WERI-Rb-1 (cell line): ENCODE results near the gene HOXB3.

Experiments used
- DNase-seq: peaks from one replicate; pipeline ENCODE4 v3.0.0-alpha.2; 2020
- H3K27ac ChIP-seq: fragments of 250-450 bp; sonication (Bioruptor Pico); 2 replicates; pipeline ENCODE4 v1.5.1; 2020; ENCODE audit warnings: mild to moderate bottlenecking, moderate library complexity
- H3K27me3 ChIP-seq: fragments of 250-450 bp; sonication (Bioruptor Pico); 2 replicates; pipeline ENCODE4 v1.5.1; 2021; ENCODE audit warnings: mild to moderate bottlenecking, low read depth, moderate library complexity; ENCODE audit not compliant: insufficient read depth, severe bottlenecking
- H3K36me3 ChIP-seq: fragments of 250-450 bp; sonication (Bioruptor Pico); 2 replicates; pipeline ENCODE4 v1.5.1; 2020; ENCODE audit warnings: mild to moderate bottlenecking, moderate library complexity
- H3K4me3 ChIP-seq: 2 replicates; pipeline ENCODE4 v1.5.1; 2011; ENCODE audit warnings: low read depth, mild to moderate bottlenecking, control low read depth, low read length
- H3K9me3 ChIP-seq: fragments of 250-450 bp; sonication (Bioruptor Pico); 2 replicates; pipeline ENCODE4 v1.5.1; 2021; ENCODE audit warnings: mild to moderate bottlenecking, moderate library complexity; ENCODE audit not compliant: severe bottlenecking
- TF ChIP-seq, protein P1 (sequence below): IDR thresholded peaks from 2 replicates; pipeline ENCODE4 v1.5.1; 2011; ENCODE audit warnings: low read depth, mild to moderate bottlenecking, control low read depth, inconsistent platforms, low read length

HOXB3 gene

DNA sequence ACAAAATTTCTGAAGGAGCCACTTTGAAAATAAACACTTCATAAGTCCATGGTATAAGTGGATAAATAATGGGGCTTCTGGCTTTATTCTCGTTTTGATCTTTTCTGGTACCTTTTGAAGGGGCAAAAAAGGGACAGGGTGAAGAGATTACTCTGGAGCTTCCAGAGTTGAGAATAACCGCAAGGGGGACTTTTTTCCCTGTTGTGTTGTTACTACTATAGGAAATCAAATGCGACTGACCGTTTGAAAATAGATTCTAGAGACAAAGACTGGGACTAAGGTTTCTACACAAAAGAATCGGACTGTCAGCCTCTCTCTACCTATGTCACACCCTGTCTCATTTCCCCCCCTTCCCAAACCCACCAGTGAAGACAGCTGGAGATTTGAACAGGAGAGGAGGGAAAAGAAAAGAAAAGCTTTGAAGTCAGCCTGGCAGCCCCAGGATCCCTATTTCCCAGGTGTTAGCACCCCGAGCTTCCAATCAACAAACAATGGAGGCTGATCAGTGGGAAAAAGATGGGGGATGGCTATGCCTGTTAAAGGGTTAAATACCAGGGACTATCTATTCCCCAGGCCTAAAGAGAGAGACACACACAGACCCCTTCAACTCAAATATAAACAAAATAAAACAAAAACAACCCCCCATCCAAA, 20.2 kb downstream of the HOXB3 start:
- no peaks in the 10 kb centered on the region for H3K36me3 ChIP-seq
- H3K27ac ChIP-seq, result no peak overlapping the region
- DNase-seq, result no peak
- H3K9me3 ChIP-seq, result no peaks in the 10 kb centered on the region
- H3K27me3 ChIP-seq, result peaks cover 100% of the 10 kb centered on the region
- H3K4me3 ChIP-seq, result no peak overlapping the region
- TF ChIP-seq, protein P1, sequence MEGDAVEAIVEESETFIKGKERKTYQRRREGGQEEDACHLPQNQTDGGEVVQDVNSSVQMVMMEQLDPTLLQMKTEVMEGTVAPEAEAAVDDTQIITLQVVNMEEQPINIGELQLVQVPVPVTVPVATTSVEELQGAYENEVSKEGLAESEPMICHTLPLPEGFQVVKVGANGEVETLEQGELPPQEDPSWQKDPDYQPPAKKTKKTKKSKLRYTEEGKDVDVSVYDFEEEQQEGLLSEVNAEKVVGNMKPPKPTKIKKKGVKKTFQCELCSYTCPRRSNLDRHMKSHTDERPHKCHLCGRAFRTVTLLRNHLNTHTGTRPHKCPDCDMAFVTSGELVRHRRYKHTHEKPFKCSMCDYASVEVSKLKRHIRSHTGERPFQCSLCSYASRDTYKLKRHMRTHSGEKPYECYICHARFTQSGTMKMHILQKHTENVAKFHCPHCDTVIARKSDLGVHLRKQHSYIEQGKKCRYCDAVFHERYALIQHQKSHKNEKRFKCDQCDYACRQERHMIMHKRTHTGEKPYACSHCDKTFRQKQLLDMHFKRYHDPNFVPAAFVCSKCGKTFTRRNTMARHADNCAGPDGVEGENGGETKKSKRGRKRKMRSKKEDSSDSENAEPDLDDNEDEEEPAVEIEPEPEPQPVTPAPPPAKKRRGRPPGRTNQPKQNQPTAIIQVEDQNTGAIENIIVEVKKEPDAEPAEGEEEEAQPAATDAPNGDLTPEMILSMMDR, result no peak

DNA sequence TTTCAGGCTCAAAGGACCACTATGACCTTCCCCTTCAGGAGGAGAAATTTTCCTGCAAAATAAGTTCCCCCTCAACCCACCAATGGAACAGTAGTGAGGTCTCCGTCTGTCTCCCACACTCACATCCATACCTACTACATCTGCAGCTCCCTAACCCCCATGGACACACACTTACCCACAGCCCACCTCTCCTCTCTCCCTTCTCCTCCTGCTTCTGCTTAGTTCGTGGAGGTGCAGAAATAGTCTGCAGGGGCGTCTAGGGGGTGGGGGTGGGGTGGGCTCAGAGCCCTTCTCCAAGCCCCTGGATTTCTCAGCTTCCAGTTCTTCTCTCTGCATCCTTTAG, 20.8 kb downstream of the HOXB3 start:
- H3K27ac ChIP-seq, result no peak overlapping the region
- no peaks in the 10 kb centered on the region for H3K36me3 ChIP-seq
- H3K27me3 ChIP-seq, result peaks cover 99% of the 10 kb centered on the region
- no peak for DNase-seq
- TF ChIP-seq, protein P1, result no peak
- no peak overlapping the region for H3K4me3 ChIP-seq
- H3K9me3 ChIP-seq, result peaks cover 2% of the 10 kb centered on the region

DNA sequence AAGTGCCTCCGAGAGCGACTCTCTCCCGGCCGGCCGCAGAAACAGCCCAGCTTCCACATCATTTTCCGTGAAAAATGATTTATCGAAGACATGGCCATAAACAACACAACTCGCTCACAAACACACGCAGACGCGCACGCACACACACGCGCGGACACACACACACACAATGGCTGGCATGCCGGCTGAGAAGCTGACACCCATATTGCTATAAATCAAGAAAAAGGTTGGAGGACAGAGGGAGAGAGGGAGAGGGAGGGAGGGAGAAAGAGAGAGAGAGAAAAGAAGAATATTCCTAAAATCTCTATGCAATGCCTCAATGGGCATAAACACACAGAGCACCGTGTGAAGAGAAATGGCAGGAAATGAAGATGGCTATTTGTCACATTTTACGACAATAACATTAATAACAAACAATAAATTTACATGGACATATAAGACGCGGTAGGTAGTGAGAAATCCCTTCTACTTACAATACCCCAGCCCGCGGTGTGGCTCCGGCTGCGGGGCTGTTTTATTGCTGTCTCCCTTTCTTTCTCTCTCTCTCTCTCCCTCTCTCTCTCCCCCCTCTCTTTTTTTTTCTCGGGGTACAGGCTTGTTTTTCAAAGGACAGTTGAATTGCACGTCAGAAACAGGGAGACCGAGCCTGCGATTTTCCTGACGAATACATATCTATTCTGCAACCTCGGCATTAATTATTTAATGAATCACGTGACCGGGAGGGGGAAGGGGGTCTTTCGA, 21.4 kb downstream of the HOXB3 start:
- TF ChIP-seq, protein P1, result no peak
- Histone ChIP-seq H3K36me3 (no peaks in the 10 kb centered on the region), H3K4me3 (no peak overlapping the region), H3K27me3 (peaks cover 97% of the 10 kb centered on the region), H3K27ac (no peak overlapping the region), H3K9me3 (peaks cover 2% of the 10 kb centered on the region)
- DNase-seq, result no peak

DNA sequence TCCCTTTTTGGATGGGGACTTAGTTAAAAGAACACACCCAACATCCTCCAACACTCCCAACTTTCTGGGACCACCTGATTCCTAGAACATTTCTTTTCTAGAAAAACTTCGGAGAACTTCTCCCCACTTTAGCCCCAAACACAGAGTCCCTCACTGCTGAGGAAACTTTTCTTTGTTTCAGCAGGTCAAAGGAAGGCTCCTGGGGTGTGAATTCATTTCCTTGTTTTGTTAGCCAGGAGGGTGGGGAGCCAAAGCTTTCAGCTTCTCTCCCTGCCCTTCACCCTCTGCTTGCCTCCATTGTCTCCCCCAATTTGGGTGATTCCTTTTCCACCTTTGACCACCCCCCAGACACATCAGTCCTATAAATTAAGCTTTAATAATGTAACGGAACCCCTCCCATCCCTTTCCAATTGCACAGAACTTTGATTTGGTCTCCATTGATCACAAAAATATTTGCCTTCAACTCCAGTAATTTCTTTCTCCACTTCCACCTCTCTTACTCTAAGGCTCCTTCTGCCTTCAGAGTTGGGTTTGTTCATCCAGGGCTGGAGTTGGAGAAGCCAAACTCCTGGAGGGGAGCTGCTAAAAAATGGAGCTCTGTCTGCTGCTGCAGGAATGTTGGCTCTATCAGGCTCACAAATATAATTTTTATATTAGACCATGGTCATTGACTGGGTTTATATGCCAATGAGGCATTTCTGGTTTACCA, 22.2 kb downstream of the HOXB3 start:
- Histone ChIP-seq H3K4me3 (no peak overlapping the region), H3K9me3 (peaks cover 2% of the 10 kb centered on the region), H3K27ac (no peak overlapping the region), H3K27me3 (peaks cover 97% of the 10 kb centered on the region), H3K36me3 (no peaks in the 10 kb centered on the region)
- TF ChIP-seq, protein P1, result no peak
- no peak for DNase-seq

DNA sequence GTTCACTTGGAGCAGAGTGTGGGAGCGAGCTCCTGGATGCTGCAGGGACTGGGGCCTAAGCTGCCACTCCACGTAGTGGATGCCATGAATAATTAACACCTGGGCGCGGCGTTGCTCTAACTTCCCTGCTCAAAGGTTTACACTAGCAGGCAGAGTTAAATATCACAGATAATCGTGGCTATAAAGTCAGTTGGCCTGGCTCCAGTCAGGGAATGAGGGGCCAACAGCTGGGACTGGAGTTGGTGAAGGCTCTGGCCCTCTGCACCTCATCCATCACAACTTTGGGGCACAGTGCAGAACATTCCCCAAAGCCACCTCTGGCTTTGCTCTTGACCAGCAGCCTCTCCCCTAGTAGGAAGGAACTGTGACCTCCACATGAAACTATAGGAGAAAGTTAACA, 22.8 kb downstream of the HOXB3 start:
- Histone ChIP-seq H3K36me3 (no peaks in the 10 kb centered on the region), H3K27me3 (peaks cover 97% of the 10 kb centered on the region)

More for the DNA sequence above, 22.8 kb downstream of the HOXB3 start:
- Histone ChIP-seq H3K4me3 (no peak overlapping the region), H3K27ac (no peak overlapping the region), H3K9me3 (peaks cover 2% of the 10 kb centered on the region)
- DNase-seq, result no peak
- TF ChIP-seq, protein P1, result no peak
